GM12878 (cell line): ENCODE measurements around the gene FBXO42. TPM values are rescaled to one million over a fixed set of nuclear protein-coding genes. Genes with fewer than 3 reads are reported as not detected.

Experiments
- BACH1 ChIP-seq: fragments of 450-650 bp; IDR thresholded peaks from 2 replicates; pipeline ENCODE4 v1.6.1; 2017; ENCODE audit warnings: mild to moderate bottlenecking, borderline replicate concordance
- CHD4 ChIP-seq: fragments of 200-600 bp; sonication (generic); IDR thresholded peaks from 2 replicates; pipeline ENCODE4 v1.6.1; 2016; ENCODE audit warnings: mild to moderate bottlenecking
- FOXM1 ChIP-seq: IDR thresholded peaks from 2 replicates; pipeline ENCODE4 v1.6.1; 2012; ENCODE audit warnings: low read depth, mild to moderate bottlenecking, inconsistent platforms, low read length, moderate library complexity
- KAT2A ChIP-seq: conservative IDR thresholded peaks from 2 replicates; pipeline ENCODE4 v1.6.1; 2011; ENCODE audit warnings: low read depth, low read length; ENCODE audit not compliant: control insufficient read depth
- KLF5 ChIP-seq: fragments of 450-650 bp; IDR thresholded peaks from 2 replicates; pipeline ENCODE4 v1.6.1; 2014; ENCODE audit warnings: mild to moderate bottlenecking; ENCODE audit not compliant: partially characterized antibody
- MTA2 ChIP-seq: fragments of 450-650 bp; IDR thresholded peaks from 2 replicates; pipeline ENCODE4 v1.6.1; 2016; ENCODE audit warnings: low read depth, mild to moderate bottlenecking, moderate library complexity
- MXI1 ChIP-seq: fragments of 150-350 bp; IDR thresholded peaks from 2 replicates; pipeline ENCODE4 v1.6.1; 2011; ENCODE audit warnings: low read depth, mild to moderate bottlenecking, inconsistent platforms, low read length, improper control_type of control experiment
- NFIC ChIP-seq: IDR thresholded peaks from 2 replicates; pipeline ENCODE4 v1.6.1; 2012; ENCODE audit warnings: low read depth, mild to moderate bottlenecking, inconsistent platforms, low read length, moderate library complexity
- NRF1 ChIP-seq: conservative IDR thresholded peaks from 2 replicates; pipeline ENCODE4 v1.6.1; 2011; ENCODE audit warnings: mild to moderate bottlenecking, low read depth, low read length, improper control_type of control experiment
- POU2F2 ChIP-seq: IDR thresholded peaks from 3 replicates; pipeline ENCODE4 v1.6.1; 2011; ENCODE audit warnings: low read depth, mild to moderate bottlenecking, low read length, borderline replicate concordance
- RAD51 ChIP-seq: fragments of 450-650 bp; IDR thresholded peaks from 2 replicates; pipeline ENCODE4 v1.6.1; 2016; ENCODE audit warnings: moderate library complexity, mild to moderate bottlenecking, inconsistent platforms
- RCOR1 ChIP-seq: conservative IDR thresholded peaks from 2 replicates; pipeline ENCODE4 v1.6.1; 2012; ENCODE audit warnings: low read depth, low read length, improper control_type of control experiment
- REST ChIP-seq: IDR thresholded peaks from 2 replicates; pipeline ENCODE4 v1.6.1; 2012; ENCODE audit warnings: mild to moderate bottlenecking, low read depth, low read length
- SIX5 ChIP-seq: IDR thresholded peaks from 2 replicates; pipeline ENCODE4 v1.6.1; 2011; ENCODE audit warnings: mild to moderate bottlenecking, low read depth, low read length, moderate library complexity; ENCODE audit not compliant: severe bottlenecking
- SUZ12 ChIP-seq: fragments of 200-600 bp; sonication (generic); IDR thresholded peaks from one replicate; pipeline ENCODE4 v1.6.1; 2018; ENCODE audit warnings: antibody characterized with exemption, mild to moderate bottlenecking; ENCODE audit not compliant: unreplicated experiment
- USF2 ChIP-seq: IDR thresholded peaks from 2 replicates; pipeline ENCODE4 v1.6.1; 2011; ENCODE audit warnings: low read depth, low read length, improper control_type of control experiment, borderline replicate concordance
- polyA plus RNA-seq, 11 experiments: library from polyadenylated mRNA; depleted of rRNA in 4 of 11; unstranded in 6 of 11; stranded (reverse) in 5 of 11; fragments of >200 nt; fragmentation: Nextera tagmentation in 4 of 11; fragmentation: Illumina TruSeq in 1 of 11; extraction: Ambion mirVana in 4 of 11; extraction: Trizol in 1 of 11; gene quantifications; 1 replicate in 1 of 11; 2 replicates in 10 of 11; pipeline versions ENCODE4 v1.2.1 to v1.2.3, GENCODE V29; 2011 to 2016; ENCODE audit warnings: inconsistent platforms in 2 of 11, missing spikeins in 2 of 11, low read depth in 1 of 11
- total RNA-seq, 4 experiments: library from RNA; depleted of rRNA in 3 of 4; stranded (reverse); fragments of >200 nt in 3 of 4; fragmentation: Illumina TruSeq in 1 of 4; extraction: Trizol in 1 of 4; gene quantifications; 2 replicates each; pipeline versions ENCODE4 v1.2.1 to v1.2.3, GENCODE V29; 2013 to 2021
- TF ChIP-seq, protein P1 (sequence below): IDR thresholded peaks from 2 replicates; pipeline ENCODE4 v1.6.1; 2012; ENCODE audit warnings: low read length, inconsistent platforms
- TF ChIP-seq, protein P2 (sequence below), 3 experiments: IDR thresholded peaks in 2 of 3; conservative IDR thresholded peaks in 1 of 3; 2 replicates each; pipeline ENCODE4 v1.5.1; 2011; ENCODE audit warnings: low read depth in 3 of 3, low read length in 3 of 3, mild to moderate bottlenecking in 3 of 3, control low read depth in 2 of 3, moderate library complexity in 2 of 3, inconsistent platforms in 1 of 3, mixed read lengths in 1 of 3; ENCODE audit not compliant: control insufficient read depth in 2 of 3, insufficient read depth in 1 of 3; ENCODE audit errors: extremely low read depth in 1 of 3
- TF ChIP-seq, protein P3 (sequence below): IDR thresholded peaks from 2 replicates; pipeline ENCODE4 v1.6.1; 2011; ENCODE audit warnings: borderline replicate concordance, low read depth, mild to moderate bottlenecking, moderate library complexity, low read length; ENCODE audit not compliant: insufficient read depth, poor library complexity, severe bottlenecking

FBXO42 gene
- total and polyA plus RNA-seq, 10 of the 15 experiments (the other 5 are each of a cell fraction or from before 2014, with no cell fraction given) = 6.1 to 23.8 (median 15.2) TPM

DNA sequence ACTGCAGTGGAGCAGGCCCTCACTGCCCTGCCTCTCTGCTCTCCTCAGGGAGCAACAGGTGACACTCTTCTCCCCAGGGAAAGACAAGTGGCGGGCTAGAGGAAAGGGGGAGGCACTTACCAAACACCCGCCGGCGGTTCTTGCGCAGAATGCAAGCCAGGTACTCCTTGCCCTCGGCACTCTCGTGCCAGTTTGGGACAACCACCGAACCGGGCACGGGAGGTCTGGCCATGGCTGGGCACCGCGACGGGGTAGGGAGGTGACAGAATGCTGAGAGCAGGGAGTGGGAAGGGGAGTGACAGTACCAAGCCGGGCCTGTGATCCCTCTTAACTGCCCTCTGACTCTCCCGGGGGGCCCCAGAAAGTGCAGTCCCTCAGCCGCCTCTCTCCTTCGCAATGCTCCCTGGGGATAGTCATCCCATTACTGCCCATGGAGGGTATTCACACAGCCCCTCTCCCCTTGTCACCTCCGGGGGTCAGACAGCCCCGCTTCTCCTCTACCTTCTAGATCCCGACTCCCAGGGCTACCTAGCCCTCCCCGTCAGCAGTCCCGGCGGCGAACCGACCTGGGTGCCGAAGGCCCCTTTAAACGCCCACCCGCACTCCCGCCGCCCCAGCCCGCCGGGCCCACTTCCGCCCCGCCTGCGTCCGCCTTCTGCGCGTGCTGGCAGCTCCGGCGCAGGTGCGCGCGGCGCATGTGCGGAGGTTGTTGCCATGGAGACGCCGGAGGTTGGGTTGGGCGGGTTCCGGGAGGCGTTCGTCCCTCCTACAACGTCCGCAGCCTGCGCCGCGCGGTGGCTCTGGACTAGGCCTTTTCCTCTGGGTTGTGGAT is 115.6 kb downstream of the FBXO42 start, which contains the start of gene CPLANE2 (continued):
- TF ChIP-seq MXI1 (peak; percentile 94), CHD4 (no peak), USF2 (no peak), SIX5 (no peak), NFIC (no peak), SUZ12 (no peak), POU2F2 (no peak), BACH1 (peak; percentile 47; the same call in 1 of the 2 replicates), FOXM1 (no peak), KLF5 (no peak), RCOR1 (no peak), NRF1 (peak; percentile 91), RAD51 (no peak; the same call in 1 of the 2 replicates), KAT2A (no peak), REST (no peak), MTA2 (no peak)
- TF ChIP-seq, protein P1, sequence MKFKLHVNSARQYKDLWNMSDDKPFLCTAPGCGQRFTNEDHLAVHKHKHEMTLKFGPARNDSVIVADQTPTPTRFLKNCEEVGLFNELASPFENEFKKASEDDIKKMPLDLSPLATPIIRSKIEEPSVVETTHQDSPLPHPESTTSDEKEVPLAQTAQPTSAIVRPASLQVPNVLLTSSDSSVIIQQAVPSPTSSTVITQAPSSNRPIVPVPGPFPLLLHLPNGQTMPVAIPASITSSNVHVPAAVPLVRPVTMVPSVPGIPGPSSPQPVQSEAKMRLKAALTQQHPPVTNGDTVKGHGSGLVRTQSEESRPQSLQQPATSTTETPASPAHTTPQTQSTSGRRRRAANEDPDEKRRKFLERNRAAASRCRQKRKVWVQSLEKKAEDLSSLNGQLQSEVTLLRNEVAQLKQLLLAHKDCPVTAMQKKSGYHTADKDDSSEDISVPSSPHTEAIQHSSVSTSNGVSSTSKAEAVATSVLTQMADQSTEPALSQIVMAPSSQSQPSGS = no peak
- TF ChIP-seq, protein P2, sequence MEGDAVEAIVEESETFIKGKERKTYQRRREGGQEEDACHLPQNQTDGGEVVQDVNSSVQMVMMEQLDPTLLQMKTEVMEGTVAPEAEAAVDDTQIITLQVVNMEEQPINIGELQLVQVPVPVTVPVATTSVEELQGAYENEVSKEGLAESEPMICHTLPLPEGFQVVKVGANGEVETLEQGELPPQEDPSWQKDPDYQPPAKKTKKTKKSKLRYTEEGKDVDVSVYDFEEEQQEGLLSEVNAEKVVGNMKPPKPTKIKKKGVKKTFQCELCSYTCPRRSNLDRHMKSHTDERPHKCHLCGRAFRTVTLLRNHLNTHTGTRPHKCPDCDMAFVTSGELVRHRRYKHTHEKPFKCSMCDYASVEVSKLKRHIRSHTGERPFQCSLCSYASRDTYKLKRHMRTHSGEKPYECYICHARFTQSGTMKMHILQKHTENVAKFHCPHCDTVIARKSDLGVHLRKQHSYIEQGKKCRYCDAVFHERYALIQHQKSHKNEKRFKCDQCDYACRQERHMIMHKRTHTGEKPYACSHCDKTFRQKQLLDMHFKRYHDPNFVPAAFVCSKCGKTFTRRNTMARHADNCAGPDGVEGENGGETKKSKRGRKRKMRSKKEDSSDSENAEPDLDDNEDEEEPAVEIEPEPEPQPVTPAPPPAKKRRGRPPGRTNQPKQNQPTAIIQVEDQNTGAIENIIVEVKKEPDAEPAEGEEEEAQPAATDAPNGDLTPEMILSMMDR (IDR thresholded peaks at IDR 0.05 in 2 of 3, conservative IDR thresholded peaks at IDR 0.05 in 1 of 3; ENCODE audit: control insufficient read depth in 2 of 3, extremely low read depth in 1 of 3, insufficient read depth in 1 of 3, low read depth in 3 of 3, low read length in 3 of 3) = peak in 1 of 3 experiments; percentile 1; a peak in 1 of 6 replicates
- TF ChIP-seq, protein P3, sequence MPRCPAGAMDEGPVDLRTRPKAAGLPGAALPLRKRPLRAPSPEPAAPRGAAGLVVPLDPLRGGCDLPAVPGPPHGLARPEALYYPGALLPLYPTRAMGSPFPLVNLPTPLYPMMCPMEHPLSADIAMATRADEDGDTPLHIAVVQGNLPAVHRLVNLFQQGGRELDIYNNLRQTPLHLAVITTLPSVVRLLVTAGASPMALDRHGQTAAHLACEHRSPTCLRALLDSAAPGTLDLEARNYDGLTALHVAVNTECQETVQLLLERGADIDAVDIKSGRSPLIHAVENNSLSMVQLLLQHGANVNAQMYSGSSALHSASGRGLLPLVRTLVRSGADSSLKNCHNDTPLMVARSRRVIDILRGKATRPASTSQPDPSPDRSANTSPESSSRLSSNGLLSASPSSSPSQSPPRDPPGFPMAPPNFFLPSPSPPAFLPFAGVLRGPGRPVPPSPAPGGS = no peak
